T-helper 22 cell (primary cell): ENCODE data around the gene ATP9B.
"Not testable (repeated sequence)": the region's sequence is repeated elsewhere in the genome, so short reads cannot be mapped to it uniquely, and the experiment has no call there.

Experiments used
- DNase-seq: peaks from one replicate; pipeline ENCODE4 v3.0.0-alpha.2; 2020; ENCODE audit warnings: low read depth

The ATP9B gene

GRCh38 chr18:79071503-79072210 lies 2.5 kb downstream of the ATP9B start:
- DNase-seq: no peak

- DNase-seq: not testable (repeated sequence)
Measured at GRCh38 chr18:79072655-79073054, 3.5 kb downstream of the ATP9B start.

GRCh38 chr18:79077181-79077580 lies 8.0 kb downstream of the ATP9B start:
- DNase-seq: no peak

- not testable (repeated sequence) for DNase-seq
Measured at GRCh38 chr18:79078791-79079190, 9.6 kb downstream of the ATP9B start.

GRCh38 chr18:79092874-79093273 lies 23.7 kb downstream of the ATP9B start:
- DNase-seq: no peak

- DNase-seq: no peak
Measured at GRCh38 chr18:79093986-79094385, 24.8 kb downstream of the ATP9B start.

GRCh38 chr18:79095216-79095615 lies 26.0 kb downstream of the ATP9B start:
- no peak for DNase-seq

- DNase-seq: no peak
Measured at GRCh38 chr18:79100944-79101343, 31.8 kb downstream of the ATP9B start.

GRCh38 chr18:79102886-79103285 lies 33.7 kb downstream of the ATP9B start:
- DNase-seq: no peak

GRCh38 chr18:79104137-79104536 lies 34.9 kb downstream of the ATP9B start:
- no peak for DNase-seq

- no peak for DNase-seq
Measured at GRCh38 chr18:79105455-79105854, 36.3 kb downstream of the ATP9B start.

- DNase-seq: no peak
Measured at GRCh38 chr18:79106084-79106483, 36.9 kb downstream of the ATP9B start.

GRCh38 chr18:79107886-79108285 lies 38.7 kb downstream of the ATP9B start:
- no peak for DNase-seq

- DNase-seq: no peak
Measured at GRCh38 chr18:79108549-79109215, 39.5 kb downstream of the ATP9B start.

GRCh38 chr18:79111483-79111882 lies 42.3 kb downstream of the ATP9B start:
- no peak for DNase-seq

- no peak for DNase-seq
Measured at GRCh38 chr18:79117385-79117784, 48.2 kb downstream of the ATP9B start.

- no peak for DNase-seq
Measured at GRCh38 chr18:79117788-79118187, 48.6 kb downstream of the ATP9B start.

GRCh38 chr18:79118797-79119196 lies 49.6 kb downstream of the ATP9B start:
- DNase-seq: no peak

GRCh38 chr18:79121746-79122474 lies 52.7 kb downstream of the ATP9B start:
- DNase-seq: no peak

- DNase-seq: no peak
Measured at GRCh38 chr18:79123948-79124347, 54.8 kb downstream of the ATP9B start.

- DNase-seq: no peak
Measured at GRCh38 chr18:79129120-79129519, 59.9 kb downstream of the ATP9B start.

- no peak for DNase-seq
Measured at GRCh38 chr18:79133724-79134123, 64.5 kb downstream of the ATP9B start.

GRCh38 chr18:79135924-79136323 lies 66.7 kb downstream of the ATP9B start:
- no peak for DNase-seq
